ENCODE results near the gene APOA5.
A peak's percentile ranks its signal among the peaks of the same experiment; 100 is the strongest.
"Not testable (repeated sequence)": the region's sequence is repeated elsewhere in the genome, so short reads cannot be mapped to it uniquely, and the experiment has no call there.

APOA5 gene

DNA sequence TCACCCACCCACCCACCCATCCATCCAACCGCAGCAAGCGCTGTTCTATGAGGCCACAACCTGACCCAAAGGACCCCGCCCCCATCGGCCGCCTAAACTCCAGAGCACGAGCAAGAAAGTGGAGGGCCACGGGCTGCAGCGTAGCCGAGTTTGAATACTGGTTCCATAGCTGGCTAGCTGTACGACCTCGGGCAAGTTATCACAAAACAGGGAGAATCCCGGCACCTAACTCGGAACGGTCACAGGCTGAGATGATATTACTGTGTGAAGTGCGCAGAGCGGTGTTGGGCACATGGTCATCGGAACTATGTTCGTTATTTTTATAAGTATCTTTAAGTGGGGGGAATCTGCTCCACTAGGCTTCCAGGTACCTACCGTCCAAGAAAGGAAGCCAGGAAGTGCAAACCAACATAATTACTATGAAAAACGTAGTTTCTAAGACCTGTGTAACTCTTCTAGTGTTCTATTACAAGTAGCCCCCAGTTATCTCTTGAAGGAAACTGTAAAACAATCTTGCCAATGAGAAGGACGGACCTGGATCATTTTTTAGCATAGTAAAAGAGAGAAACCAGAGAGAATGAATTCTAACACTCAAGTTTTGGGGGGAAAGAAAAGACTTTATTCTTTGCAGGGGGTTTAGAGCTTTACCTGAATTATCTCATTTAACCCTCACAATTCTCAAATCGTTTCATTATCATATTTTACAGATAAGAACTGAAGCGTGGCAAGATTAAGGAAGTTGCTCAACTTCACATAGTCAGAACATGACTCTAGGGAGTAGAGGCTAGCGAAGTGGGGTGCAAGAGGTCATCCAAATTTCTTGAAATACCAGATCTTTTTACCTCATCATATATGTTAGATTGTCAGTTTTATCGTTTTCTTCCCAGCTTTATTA is 18.2 kb downstream of the APOA5 start:
- H3K27me3 ChIP-seq: no peaks in the 10 kb centered on the region
- peaks cover 10 to 37% (median 14%) of the 10 kb centered on the region in 3 donors for H3K36me3 ChIP-seq
- H3K4me1 ChIP-seq: peaks cover 0 to 28% (median 14%) of the 10 kb centered on the region in 4 donors
- no peak for TF ChIP-seq CTCF (IDR thresholded peaks at IDR 0.05)
- intact Hi-C loops (cut with DNase I; ENCODE audit: low total_unique reads): no loop called here
- no peaks in the 10 kb centered on the region for H3K9me3 ChIP-seq
- DNase-seq: peak in 1 of 2 donors; percentile 63
- H3K27ac ChIP-seq: peak overlapping the region; percentile 92 to 93
- H3K4me3 ChIP-seq: peak overlapping the region; percentile 82 to 87

- TF ChIP-seq CTCF (IDR thresholded peaks at IDR 0.05): no peak
- DNase-seq: peak; percentile 79 to 93
- H3K27ac ChIP-seq: peak within 1 kb of the TSS; percentile 92 to 93
- H3K4me1 ChIP-seq: peaks cover 0 to 28% (median 14%) of the 10 kb centered on the region in 4 donors
- intact Hi-C loops (cut with DNase I; ENCODE audit: low total_unique reads): no loop called here
- no peaks in the 10 kb centered on the region for H3K9me3 ChIP-seq
- H3K36me3 ChIP-seq: peaks cover 1 to 37% (median 10%) of the 10 kb centered on the region in 3 donors
- H3K27me3 ChIP-seq: no peaks in the 10 kb centered on the region
- H3K4me3 ChIP-seq: peak within 1 kb of the TSS; percentile 82 to 87
Measured at GRCh38 chr11:116772443-116773202, 19.1 kb downstream of the APOA5 start, which contains the start of gene BUD13. BUD13 (minus strand) TSS chr11:116772987; CDS start chr11:116772964, 23 bp downstream.

DNA sequence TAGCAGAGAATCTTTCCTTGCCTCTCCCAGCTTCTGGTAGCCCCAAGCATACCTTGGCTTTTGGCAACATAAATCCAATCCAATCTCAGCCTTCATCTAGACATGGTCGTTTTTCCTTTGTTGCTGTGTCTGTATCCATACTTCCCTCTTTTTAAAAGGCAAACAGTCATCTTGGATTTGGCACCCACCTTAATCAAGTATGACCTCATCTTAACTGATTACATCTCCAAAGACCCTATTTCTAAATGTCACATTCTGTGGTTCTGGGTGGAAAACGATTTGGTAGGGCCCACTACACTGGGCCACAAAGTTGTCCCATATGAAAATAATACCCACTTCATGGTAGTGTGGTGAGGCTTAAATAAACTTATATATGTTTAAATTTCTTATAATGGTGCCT is 19.7 kb downstream of the APOA5 start:
- DNase-seq: no peak
- Histone ChIP-seq H3K9me3 (no peaks in the 10 kb centered on the region), H3K4me1 (peaks cover 0 to 28% (median 14%) of the 10 kb centered on the region in 4 donors), H3K27me3 (no peaks in the 10 kb centered on the region), H3K4me3 (peak overlapping the region; percentile 82 to 87), H3K36me3 (peaks cover 0 to 33% (median 10%) of the 10 kb centered on the region in 3 donors), H3K27ac (peak overlapping the region; percentile 92 to 93)
- no peak for TF ChIP-seq CTCF (IDR thresholded peaks at IDR 0.05)
- intact Hi-C loops (cut with DNase I; ENCODE audit: low total_unique reads): no loop called here

DNA sequence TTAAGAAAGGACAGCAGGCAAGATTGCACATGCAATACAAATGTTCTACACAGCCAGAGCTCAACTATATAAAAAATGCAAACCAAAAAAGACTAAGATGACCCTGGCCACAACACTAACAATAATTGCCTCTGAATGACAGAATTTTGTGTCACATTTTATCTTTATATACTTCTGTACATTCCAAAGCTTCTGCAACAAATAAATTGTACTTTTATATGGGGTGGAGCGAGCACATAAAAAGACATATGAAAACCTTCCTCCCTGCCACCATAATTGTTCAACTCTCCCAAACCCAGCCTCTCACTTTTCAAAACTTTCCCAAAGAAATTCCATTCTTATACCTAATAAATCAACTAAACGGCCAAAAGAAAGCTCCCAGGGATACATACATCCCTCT is 29.5 kb downstream of the APOA5 start:
- intact Hi-C loops (cut with DNase I; ENCODE audit: low total_unique reads): no loop called here
- H3K27me3 ChIP-seq: no peaks in the 10 kb centered on the region
- DNase-seq: no peak
- no peak overlapping the region for H3K27ac ChIP-seq
- peaks cover 62 to 79% (median 71%) of the 10 kb centered on the region in 3 donors for H3K36me3 ChIP-seq
- no peak for TF ChIP-seq CTCF (IDR thresholded peaks at IDR 0.05)
- no peaks in the 10 kb centered on the region for H3K4me1 ChIP-seq
- H3K4me3 ChIP-seq: no peak overlapping the region
- no peaks in the 10 kb centered on the region for H3K9me3 ChIP-seq

DNA sequence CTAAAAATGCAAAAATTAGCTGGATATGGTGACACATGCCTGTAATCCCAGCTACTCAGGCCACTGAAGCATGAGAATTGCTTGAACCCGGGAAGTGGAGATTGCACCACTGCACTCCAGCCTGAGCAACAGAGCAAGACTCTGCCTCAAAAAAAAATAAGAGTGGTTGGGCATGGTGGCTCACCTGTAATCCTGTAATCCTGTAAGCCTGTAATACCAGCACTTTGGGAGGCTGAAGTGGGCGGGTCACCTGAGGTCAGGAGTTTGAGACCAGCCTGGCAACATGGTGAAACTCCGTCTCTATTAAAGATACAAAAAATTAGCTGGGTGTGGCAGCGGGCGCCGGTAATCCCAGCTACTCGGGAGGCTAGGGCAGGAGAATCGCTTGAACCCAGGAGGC is 35.6 kb downstream of the APOA5 start:
- H3K27me3 ChIP-seq; H3K4me1 ChIP-seq; H3K4me3 ChIP-seq; intact Hi-C loops (cut with DNase I; ENCODE audit: low total_unique reads); H3K27ac ChIP-seq; DNase-seq; H3K9me3 ChIP-seq: not testable (repeated sequence)
- peaks cover 62 to 86% (median 75%) of the 10 kb centered on the region in 3 donors for H3K36me3 ChIP-seq

Measured in tibial artery (tissue), 4 donors.